GM19328 (cell line): Measurements from ENCODE around the gene PIK3CB.
"Not testable (repeated sequence)": the region's sequence is repeated elsewhere in the genome, so short reads cannot be mapped to it uniquely, and the experiment has no call there.

Experiments used
- ATAC-seq: cut with Tn5 transposase; IDR thresholded peaks from one replicate; pipeline ENCODE4 v1.9.1; 2021; ENCODE audit warnings: mild to moderate bottlenecking, moderate library complexity; ENCODE audit not compliant: unreplicated experiment

The PIK3CB gene

DNA sequence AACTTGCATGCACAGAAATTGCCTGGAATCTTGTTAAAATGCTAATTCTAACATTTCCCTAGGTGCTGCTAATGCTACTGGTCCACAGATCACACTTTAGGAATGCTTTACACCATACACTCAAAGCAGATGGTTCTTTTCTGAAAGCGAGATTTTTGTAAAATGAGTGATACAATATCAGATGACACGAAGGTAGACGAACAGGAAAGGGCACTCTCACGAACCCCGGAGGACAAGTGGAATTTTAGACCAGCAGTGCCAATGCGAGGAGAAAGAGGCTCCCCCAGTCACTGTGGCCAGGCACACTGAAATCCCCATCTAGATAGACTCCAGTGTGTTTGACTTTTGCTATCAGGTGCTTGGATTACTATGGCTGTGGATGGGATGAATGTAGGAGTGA is 205.2 kb downstream of the PIK3CB start:
- no peak for ATAC-seq

DNA sequence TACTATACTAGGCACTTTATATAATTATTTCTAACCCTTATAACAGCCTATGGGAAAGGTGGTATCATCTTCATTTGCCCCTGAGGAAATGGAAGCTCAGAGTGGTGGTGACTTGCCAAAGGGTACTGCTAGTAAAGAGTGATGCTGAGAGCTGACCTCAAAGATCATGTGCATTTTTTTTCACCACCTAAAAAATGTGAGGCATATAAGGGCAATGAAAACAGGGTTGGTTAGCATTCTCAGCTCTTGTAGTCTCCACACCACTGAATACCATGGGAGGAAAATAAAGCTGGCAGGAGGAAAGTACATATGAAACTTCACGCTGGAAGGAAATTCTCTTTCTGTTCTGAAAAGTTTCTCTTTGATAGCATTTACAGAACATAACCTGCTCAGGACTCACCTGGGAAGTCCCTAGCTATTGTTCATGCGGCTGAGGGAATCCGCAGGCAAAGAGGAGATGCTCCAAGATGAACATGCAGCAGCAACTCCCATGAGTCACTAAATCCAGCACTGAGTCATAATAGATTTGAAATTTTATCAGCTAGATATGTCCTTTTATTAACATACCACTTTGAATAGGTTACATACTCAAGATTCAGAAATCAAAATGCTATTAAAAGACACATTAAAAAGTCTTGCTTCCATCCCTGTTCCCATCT is 208.9 kb downstream of the PIK3CB start:
- no peak for ATAC-seq

DNA sequence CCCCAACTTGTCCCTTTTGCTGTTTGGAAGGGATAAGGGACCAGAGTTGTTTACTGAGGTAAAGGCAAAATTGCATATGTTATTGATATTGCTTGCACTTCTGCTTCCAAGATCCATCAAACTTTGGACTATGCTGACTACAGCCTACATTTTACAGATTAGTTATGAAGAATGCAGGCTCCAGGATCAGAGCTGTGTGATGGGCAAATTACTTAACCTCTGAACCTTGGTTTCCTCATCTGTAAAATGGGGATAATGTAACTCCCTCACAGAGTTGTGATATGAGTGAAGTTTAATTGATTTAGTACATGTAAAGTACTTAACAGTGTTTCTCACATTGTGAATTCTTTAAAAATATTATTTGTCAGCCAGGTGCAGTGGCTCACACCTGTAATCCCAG is 210.2 kb downstream of the PIK3CB start:
- no peak for ATAC-seq

DNA sequence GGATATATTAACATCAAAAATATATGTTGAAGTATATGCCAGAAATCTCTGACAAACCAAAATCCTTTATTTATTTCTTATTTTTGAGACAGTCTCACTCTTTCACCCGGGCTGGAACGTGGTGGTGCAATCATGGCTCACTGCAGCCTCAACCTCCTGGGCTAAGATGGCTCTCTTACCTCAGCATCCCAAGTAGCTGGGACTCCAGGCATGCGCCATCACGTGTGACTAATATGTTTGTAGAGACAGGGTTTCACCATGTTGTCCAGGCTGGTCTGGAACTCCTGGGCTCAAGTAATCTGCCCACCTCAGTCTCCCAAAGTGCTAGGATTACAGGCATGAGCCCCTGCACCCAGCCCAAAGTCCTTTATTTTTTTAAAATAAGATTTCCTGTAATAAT is 214.3 kb downstream of the PIK3CB start:
- ATAC-seq, result no peak

GRCh38 chr3:138615462-138615861 is 219.3 kb downstream of the PIK3CB start:
- no peak for ATAC-seq

GRCh38 chr3:138609898-138610266 is 224.8 kb downstream of the PIK3CB start:
- ATAC-seq, result no peak

DNA sequence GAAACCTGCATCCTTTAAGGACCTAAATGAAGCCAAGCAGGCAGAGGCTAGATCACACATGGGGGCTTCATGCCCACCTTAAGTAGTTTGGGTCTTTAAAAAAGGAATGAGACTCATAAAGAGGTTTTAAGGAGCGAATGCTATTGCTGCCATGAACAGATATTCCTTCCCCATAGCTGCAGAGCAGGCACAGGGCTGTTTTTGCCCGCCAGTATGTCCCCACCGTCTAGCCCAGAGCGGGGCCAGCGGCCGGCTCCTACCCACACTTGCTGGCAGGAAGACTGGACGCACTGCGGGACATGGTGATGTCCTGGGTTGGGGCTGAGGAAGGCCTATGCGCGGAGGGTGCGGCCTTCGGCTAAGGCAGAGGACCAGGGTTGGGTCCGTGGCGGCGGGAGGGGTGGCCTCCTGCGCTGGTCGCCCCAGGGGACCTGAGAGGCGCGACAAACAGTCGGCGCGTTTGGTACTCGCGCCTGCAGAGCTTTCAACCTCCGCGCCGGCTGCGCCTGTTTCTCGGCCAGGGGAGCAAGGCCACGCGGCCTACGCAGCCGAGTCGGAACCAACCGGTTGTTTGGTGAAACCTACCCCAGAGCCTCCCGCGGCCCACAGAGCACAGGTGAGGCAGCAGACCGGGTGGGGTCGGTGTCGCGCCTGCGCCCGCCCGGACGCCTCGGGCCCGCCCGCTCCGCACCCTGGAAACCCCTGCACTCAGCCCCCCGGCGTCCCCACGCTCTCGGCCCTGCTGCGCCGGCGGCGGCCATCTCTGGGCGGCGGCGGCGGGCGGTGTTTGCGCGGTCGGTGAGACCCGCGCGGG is 226.2 kb downstream of the PIK3CB start, which contains the start of gene FAIM:
FAIM (plus strand) TSS at position 450 of the 814 bp plus-strand sequence. CDS start 10,956 bp downstream, outside the sequence.
- ATAC-seq, result peak; percentile 60

DNA sequence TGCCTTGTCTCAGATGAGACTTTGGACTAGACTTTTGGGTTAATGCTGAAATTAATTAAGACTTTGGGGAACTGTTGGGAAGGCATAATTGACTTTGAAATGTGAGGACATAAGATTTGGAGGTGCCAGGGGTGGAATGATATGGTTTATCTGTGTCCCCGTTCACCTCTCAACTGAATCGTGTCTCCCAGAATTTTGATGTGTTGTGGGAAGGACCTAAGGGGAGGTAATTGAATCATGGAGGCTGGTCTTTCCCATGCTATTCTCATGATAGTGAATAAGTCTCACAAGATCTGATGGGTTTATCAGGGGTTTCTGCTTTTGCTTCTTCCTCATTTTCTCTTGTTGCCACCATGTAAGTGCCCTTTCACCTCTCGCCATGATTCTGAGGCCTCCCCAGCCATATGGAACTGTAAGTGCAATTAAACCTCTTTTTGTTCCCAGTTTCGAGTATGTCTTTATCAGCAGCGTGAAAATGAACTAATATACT is 230.6 kb downstream of the PIK3CB start:
- ATAC-seq, result not testable (repeated sequence)
